HepG2 (cell line): ENCODE results near the gene MGAT2. TPM values are rescaled to one million over a fixed set of nuclear protein-coding genes. Genes with fewer than 3 reads are reported as not detected.
A peak's percentile ranks its signal among the peaks of the same experiment; 100 is the strongest.

Experiments used
- CENPX ChIP-seq: sonication (generic); formaldehyde crosslinking; IDR thresholded peaks from 2 replicates; pipeline ENCODE4 v1.9.0; 2021; ENCODE audit warnings: mild to moderate bottlenecking, missing genetic modification reagents, moderate library complexity
- HMG20B ChIP-seq: conservative IDR thresholded peaks from 2 replicates; pipeline ENCODE4 v1.6.1; 2016; ENCODE audit warnings: missing genetic modification reagents, missing compliant biosample characterization
- HNRNPK ChIP-seq: fragments of 200-400 bp; formaldehyde crosslinking; IDR thresholded peaks from 2 replicates; pipeline ENCODE4 v1.6.1; 2018; ENCODE audit warnings: low read length, low read depth, moderate library complexity, mild to moderate bottlenecking; ENCODE audit not compliant: poor library complexity, severe bottlenecking
- KDM4B ChIP-seq: sonication (generic); formaldehyde crosslinking; IDR thresholded peaks from 2 replicates; pipeline ENCODE4 v1.4.0; 2020; ENCODE audit warnings: missing genetic modification reagents
- NR2C2 ChIP-seq: sonication (generic); formaldehyde crosslinking; IDR thresholded peaks from 2 replicates; pipeline ENCODE4 v1.4.0; 2020; ENCODE audit warnings: missing genetic modification reagents, mild to moderate bottlenecking, moderate library complexity, borderline replicate concordance
- PAF1 ChIP-seq: IDR thresholded peaks from 2 replicates; pipeline ENCODE4 v1.6.1; 2016; ENCODE audit warnings: missing genetic modification reagents, missing compliant biosample characterization
- PLRG1 ChIP-seq: fragments of 450-650 bp; conservative IDR thresholded peaks from 2 replicates; pipeline ENCODE4 v1.6.1; 2016
- POLR2G ChIP-seq: fragments of 200-400 bp; formaldehyde crosslinking; IDR thresholded peaks from 2 replicates; pipeline ENCODE4 v1.6.1; 2018; ENCODE audit warnings: mild to moderate bottlenecking, low read depth, low read length, moderate library complexity
- RFXAP ChIP-seq: sonication (generic); formaldehyde crosslinking; IDR thresholded peaks from 2 replicates; pipeline ENCODE4 v1.4.0; 2020; ENCODE audit warnings: missing genetic modification reagents, borderline replicate concordance
- SIX1 ChIP-seq: sonication (generic); formaldehyde crosslinking; IDR thresholded peaks from 2 replicates; pipeline ENCODE4 v1.4.0; 2020; ENCODE audit warnings: missing genetic modification reagents, borderline replicate concordance
- SMARCE1 ChIP-seq: fragments of 450-650 bp; IDR thresholded peaks from 2 replicates; pipeline ENCODE4 v1.6.1; 2017; ENCODE audit warnings: borderline replicate concordance
- SMYD3 ChIP-seq: sonication (generic); formaldehyde crosslinking; IDR thresholded peaks from 2 replicates; pipeline ENCODE4 v1.8.1; 2023; ENCODE audit warnings: mild to moderate bottlenecking, missing genetic modification reagents
- SOX13 ChIP-seq, 3 experiments: fragments of 450-650 bp in 1 of 3; sonication (generic) in 1 of 3; formaldehyde crosslinking in 1 of 3; IDR thresholded peaks in 2 of 3; conservative IDR thresholded peaks in 1 of 3; 2 replicates each; pipeline versions ENCODE4 v1.5.0 to v1.6.1; 2016 to 2020; ENCODE audit warnings: antibody characterized with exemption in 1 of 3, mild to moderate bottlenecking in 1 of 3, missing compliant biosample characterization in 1 of 3, missing genetic modification reagents in 1 of 3, moderate library complexity in 1 of 3
- THAP11 ChIP-seq: IDR thresholded peaks from 2 replicates; pipeline ENCODE4 v1.6.1; 2016; ENCODE audit warnings: missing biosample characterization, missing genetic modification reagents
- ZBED4 ChIP-seq: sonication (generic); formaldehyde crosslinking; IDR thresholded peaks from 2 replicates; pipeline ENCODE4 v1.4.0; 2020; ENCODE audit warnings: missing genetic modification reagents, borderline replicate concordance
- ZFP37 ChIP-seq: sonication (generic); formaldehyde crosslinking; IDR thresholded peaks from 2 replicates; pipeline ENCODE4 v1.4.0; 2020; ENCODE audit warnings: missing genetic modification reagents, borderline replicate concordance
- ZNF138 ChIP-seq: sonication (generic); formaldehyde crosslinking; IDR thresholded peaks from 2 replicates; pipeline ENCODE4 v1.5.0; 2020; ENCODE audit warnings: mild to moderate bottlenecking, low read depth, missing genetic modification reagents
- ZNF350 ChIP-seq: sonication (generic); formaldehyde crosslinking; IDR thresholded peaks from 2 replicates; pipeline ENCODE4 v1.4.0; 2020; ENCODE audit warnings: mild to moderate bottlenecking, low read depth, missing genetic modification reagents, borderline replicate concordance
- ZNF615 ChIP-seq: sonication (generic); formaldehyde crosslinking; IDR thresholded peaks from 2 replicates; pipeline ENCODE4 v1.5.0; 2020; ENCODE audit warnings: mild to moderate bottlenecking, missing genetic modification reagents, borderline replicate concordance
- ZSCAN31 ChIP-seq: sonication (generic); formaldehyde crosslinking; IDR thresholded peaks from 2 replicates; pipeline ENCODE4 v1.5.0; 2020; ENCODE audit warnings: low read depth, mild to moderate bottlenecking, missing genetic modification reagents
- polyA plus RNA-seq, 8 experiments: library from polyadenylated mRNA; depleted of rRNA in 3 of 8; stranded (reverse) in 7 of 8; unstranded in 1 of 8; fragments of >200 nt; fragmentation: Illumina TruSeq in 4 of 8; extraction: Trizol in 4 of 8; gene quantifications; 2 replicates each; pipeline versions ENCODE4 v1.2.1 to v1.2.3, GENCODE V29; 2011 to 2016; ENCODE audit warnings: low read depth in 4 of 8, missing spikeins in 1 of 8, mixed read lengths in 1 of 8; ENCODE audit not compliant: insufficient read depth in 1 of 8
- total RNA-seq, 5 experiments: library from RNA; depleted of rRNA; stranded (reverse); fragments of >200 nt; fragmentation: Illumina TruSeq; extraction: Trizol; gene quantifications; 2 replicates each; pipeline ENCODE4 v1.2.3, GENCODE V29; 2016; ENCODE audit warnings: low read depth in 1 of 5
- TF ChIP-seq, protein P1 (sequence below): sonication (generic); formaldehyde crosslinking; IDR thresholded peaks from 2 replicates; pipeline ENCODE4 v1.5.0; 2020; ENCODE audit warnings: mild to moderate bottlenecking, missing genetic modification reagents
- TF ChIP-seq, protein P2 (sequence below): sonication (generic); formaldehyde crosslinking; IDR thresholded peaks from 2 replicates; pipeline ENCODE4 v1.9.0; 2021; ENCODE audit warnings: missing genetic modification reagents, mild to moderate bottlenecking, borderline replicate concordance

The MGAT2 gene
- total and polyA plus RNA-seq, 2 of the 13 experiments (the other 11 are each of a cell fraction or from before 2014, with no cell fraction given): 12.9 to 51.9 TPM

DNA sequence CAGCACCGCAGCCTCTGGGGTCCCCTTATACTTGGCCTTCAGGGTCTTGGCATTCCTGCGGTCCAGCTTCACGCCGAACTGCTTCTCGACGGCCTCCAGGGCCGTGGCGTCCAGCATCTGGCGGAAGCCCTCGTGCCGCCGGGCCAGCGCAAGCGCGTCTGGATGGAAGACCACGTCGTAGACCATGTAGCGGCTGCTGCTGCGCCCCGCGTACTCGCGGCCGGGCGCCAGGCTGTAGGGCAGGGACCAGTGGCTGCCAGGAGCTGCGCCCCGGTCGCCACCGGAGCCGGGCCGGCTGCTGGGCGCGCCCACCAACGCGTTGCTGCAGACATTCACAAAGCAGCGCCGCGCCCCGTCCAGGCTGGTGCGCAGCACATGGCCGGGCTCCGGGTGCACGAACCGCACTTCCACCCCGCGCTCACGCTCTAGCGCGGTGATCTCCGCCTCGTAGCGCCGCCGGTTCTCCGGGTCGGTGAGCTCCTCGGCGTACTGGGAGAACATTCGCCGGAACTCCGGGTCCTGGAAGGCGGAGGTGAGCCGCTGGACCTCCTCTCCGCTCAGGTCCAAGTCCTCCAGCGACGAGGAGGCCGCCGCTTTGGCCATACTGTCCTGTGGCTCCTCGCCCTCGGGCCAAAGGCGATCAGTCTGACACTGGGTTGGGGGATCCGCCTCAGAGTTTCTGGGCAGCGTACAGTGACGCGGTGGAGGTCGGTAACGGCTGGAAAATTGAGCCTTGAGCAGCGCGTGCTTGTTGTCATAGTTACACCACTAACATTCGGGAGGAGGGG, 14.1 kb downstream of the MGAT2 start, which contains the start of gene DNAAF2 (continued):
- TF ChIP-seq, protein P1, sequence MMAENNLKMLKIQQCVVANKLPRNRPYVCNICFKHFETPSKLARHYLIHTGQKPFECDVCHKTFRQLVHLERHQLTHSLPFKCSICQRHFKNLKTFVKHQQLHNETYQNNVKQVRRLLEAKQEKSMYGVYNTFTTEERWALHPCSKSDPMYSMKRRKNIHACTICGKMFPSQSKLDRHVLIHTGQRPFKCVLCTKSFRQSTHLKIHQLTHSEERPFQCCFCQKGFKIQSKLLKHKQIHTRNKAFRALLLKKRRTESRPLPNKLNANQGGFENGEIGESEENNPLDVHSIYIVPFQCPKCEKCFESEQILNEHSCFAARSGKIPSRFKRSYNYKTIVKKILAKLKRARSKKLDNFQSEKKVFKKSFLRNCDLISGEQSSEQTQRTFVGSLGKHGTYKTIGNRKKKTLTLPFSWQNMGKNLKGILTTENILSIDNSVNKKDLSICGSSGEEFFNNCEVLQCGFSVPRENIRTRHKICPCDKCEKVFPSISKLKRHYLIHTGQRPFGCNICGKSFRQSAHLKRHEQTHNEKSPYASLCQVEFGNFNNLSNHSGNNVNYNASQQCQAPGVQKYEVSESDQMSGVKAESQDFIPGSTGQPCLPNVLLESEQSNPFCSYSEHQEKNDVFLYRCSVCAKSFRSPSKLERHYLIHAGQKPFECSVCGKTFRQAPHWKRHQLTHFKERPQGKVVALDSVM (CRISPR knock-in tag): no peak
- TF ChIP-seq NR2C2 (CRISPR knock-in tag) (no peak; the same call in 1 of the 2 replicates), SMYD3 (no peak), THAP11 (CRISPR knock-in tag) (no peak), SIX1 (CRISPR knock-in tag) (no peak), PLRG1 (no peak), CENPX (CRISPR knock-in tag) (no peak), HNRNPK (no peak), ZNF350 (no peak; the same call in 1 of the 2 replicates), HMG20B (no peak), KDM4B (CRISPR knock-in tag) (no peak; the same call in 1 of the 2 replicates), ZNF138 (peak; percentile 94), ZBED4 (no peak), SMARCE1 (no peak), ZNF615 (CRISPR knock-in tag) (no peak), PAF1 (CRISPR knock-in tag) (no peak), SOX13 (IDR thresholded peaks at IDR 0.05) (no peak), SOX13 (CRISPR knock-in tag; conservative IDR thresholded peaks at IDR 0.05 in 1 of 2, IDR thresholded peaks at IDR 0.05 in 1 of 2) (no peak), ZSCAN31 (CRISPR knock-in tag) (no peak; the same call in 1 of the 2 replicates), RFXAP (CRISPR knock-in tag) (no peak), POLR2G (no peak), ZFP37 (CRISPR knock-in tag) (no peak; the same call in 1 of the 2 replicates)
- TF ChIP-seq, protein P2, sequence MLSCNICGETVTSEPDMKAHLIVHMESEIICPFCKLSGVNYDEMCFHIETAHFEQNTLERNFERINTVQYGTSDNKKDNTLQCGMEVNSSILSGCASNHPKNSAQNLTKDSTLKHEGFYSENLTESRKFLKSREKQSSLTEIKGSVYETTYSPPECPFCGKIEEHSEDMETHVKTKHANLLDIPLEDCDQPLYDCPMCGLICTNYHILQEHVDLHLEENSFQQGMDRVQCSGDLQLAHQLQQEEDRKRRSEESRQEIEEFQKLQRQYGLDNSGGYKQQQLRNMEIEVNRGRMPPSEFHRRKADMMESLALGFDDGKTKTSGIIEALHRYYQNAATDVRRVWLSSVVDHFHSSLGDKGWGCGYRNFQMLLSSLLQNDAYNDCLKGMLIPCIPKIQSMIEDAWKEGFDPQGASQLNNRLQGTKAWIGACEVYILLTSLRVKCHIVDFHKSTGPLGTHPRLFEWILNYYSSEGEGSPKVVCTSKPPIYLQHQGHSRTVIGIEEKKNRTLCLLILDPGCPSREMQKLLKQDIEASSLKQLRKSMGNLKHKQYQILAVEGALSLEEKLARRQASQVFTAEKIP (CRISPR knock-in tag): no peak
